A673 (cell line): ENCODE data around the gene CARD9.

ENCODE experiments used
- EZH2 ChIP-seq: fragments of 200-600 bp; sonication (generic); IDR thresholded peaks from 2 replicates; pipeline ENCODE4 v1.6.1; 2017; ENCODE audit warnings: borderline replicate concordance, low read depth, mild to moderate bottlenecking, mixed read lengths, antibody characterized with exemption, low read length; ENCODE audit not compliant: poor library complexity, severe bottlenecking
- TF ChIP-seq, protein P1 (sequence below): fragments of 300-800, 200-600 bp; sonication (generic); conservative IDR thresholded peaks from 2 replicates; pipeline ENCODE4 v1.5.1; 2017; ENCODE audit warnings: low read depth, mild to moderate bottlenecking, antibody characterized with exemption, low read length, moderate library complexity, mixed read lengths

- TF ChIP-seq, protein P1, sequence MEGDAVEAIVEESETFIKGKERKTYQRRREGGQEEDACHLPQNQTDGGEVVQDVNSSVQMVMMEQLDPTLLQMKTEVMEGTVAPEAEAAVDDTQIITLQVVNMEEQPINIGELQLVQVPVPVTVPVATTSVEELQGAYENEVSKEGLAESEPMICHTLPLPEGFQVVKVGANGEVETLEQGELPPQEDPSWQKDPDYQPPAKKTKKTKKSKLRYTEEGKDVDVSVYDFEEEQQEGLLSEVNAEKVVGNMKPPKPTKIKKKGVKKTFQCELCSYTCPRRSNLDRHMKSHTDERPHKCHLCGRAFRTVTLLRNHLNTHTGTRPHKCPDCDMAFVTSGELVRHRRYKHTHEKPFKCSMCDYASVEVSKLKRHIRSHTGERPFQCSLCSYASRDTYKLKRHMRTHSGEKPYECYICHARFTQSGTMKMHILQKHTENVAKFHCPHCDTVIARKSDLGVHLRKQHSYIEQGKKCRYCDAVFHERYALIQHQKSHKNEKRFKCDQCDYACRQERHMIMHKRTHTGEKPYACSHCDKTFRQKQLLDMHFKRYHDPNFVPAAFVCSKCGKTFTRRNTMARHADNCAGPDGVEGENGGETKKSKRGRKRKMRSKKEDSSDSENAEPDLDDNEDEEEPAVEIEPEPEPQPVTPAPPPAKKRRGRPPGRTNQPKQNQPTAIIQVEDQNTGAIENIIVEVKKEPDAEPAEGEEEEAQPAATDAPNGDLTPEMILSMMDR, result no peak
- no peak for TF ChIP-seq EZH2
Measured at GRCh38 chr9:136374183-136374575, 710 bp upstream of the CARD9 start.
